ENCODE data around the gene EYS.
"Not testable (repeated sequence)": the region's sequence is repeated elsewhere in the genome, so short reads cannot be mapped to it uniquely, and the experiment has no call there.

EYS gene

DNA sequence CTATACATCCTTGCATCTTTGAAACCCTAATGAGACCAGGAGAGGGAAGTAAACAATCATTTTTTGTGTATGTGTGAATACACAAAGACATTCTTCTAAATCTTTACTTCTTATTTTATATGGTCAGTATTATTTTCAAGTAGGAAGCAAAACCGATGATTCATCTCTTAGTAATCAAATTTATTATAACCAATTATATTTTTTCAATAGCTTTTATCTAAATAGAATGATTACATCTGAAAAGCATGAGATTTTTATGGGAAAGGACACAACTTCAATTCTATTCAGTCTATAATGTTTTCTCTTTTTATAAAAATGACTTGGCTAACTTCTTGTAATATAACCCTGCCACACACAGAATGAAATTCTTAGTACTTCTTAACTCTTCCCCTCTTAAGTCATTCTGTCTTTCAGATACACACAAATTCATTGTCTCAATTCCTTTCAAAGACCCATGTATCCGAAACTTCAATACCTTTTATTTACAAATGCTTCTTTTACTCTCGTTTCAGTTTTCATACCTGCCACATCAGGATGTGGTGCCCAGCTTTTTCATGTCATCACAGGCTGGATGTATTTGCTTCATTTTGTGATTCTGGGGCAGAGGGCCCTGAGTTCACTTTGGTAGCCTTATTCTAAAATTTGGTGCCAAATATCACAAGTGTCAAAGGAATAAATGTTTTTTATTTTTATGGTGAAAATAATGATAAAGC is 1844.4 kb downstream of the EYS start:
- no peak for DNase-seq

DNA sequence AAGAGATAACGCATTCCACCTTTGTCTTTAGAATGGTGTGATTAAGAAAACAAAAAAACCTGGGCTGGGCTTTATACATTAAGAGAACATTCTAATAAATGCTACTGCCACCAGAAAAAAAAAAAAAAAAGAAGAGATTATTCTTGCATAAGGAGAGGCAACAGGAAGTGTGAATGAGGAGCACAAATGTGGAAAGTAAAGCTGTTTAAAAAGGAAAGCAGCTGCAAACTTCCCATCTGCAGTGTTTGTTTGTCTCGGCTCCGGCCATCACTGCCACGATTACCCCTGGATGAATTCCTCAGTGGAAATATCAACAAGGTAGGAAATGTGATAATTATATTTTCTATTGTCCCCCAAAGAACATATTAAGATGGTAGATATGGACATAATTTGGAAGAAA is 1847.5 kb downstream of the EYS start:
- no peak for DNase-seq

DNA sequence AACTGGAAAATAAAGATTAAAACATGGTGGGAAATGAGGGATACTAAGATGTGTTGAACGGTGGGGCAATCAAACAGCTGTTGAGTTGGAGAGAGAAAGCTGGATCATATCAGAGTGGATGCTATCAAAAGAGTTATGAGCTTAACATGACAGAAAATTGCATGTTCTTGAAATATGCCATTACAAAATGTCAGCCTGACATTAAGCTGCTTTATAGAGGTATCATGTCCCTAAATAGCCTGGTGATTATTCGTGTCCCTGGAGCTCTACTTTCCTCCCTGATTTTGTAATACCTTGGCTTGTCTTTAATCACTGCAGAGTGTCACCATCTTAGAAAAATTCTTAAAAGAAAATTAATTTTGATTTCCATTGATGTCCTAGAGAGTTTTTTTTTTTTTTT is 1848.3 kb downstream of the EYS start:
- no peak for DNase-seq

DNA sequence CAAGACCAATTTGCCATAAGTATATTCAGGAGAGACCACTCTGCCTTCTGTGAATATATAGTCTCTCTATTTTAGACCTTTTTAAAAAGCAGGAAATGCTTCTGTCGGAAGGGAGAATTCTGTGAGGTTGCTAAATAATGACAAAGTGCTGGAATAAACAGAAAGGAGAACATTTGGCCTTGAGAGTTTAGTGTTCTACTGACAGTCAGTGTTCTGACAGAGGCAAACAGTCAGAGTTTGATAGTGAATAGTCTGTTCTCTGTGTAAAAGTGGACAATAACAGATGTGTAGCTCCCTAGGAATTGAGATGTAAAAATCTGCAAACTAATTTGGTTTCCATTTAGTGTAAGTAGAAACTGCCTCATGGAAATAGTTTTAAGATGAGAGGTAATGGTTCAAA is 1850.8 kb downstream of the EYS start:
- no peak for DNase-seq

DNA sequence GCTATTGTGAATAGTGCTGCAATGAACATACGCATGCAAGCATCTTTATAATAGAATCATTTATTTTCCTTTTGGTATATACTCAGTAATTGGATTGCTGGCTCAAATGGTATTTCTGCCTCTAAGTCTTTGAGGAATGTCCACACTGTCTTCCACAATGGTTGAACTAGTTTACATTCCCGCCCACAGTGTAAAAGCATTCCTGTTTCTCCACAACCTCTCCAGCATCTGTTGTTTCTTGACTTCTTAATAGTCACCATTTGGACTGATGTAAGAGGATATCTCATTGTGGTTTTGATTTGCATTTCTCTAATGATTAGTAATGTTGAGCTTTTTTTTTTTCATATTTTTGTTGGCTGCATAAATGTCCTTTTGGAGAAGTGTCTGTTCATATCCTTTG is 1862.7 kb downstream of the EYS start:
- no peak for DNase-seq

DNA sequence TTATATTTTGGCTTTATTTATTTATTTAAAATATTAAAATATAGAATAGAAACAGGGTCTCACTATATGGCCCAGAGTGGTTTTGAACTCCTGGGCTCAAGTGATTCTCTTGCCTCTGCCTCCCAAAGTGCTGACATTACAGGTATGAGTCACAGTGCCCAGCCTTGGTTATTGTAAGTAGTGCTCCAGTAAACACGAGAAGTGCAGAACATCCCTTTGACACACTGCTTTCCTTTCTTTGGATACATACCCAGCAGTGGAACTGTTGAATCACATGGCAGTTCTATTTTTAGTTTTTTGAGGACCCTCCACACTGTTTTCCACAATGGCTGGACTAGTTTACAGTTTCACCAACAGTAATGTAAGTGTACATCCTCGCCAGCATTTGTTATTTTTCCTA is 1867.5 kb downstream of the EYS start:
- DNase-seq: no peak

DNA sequence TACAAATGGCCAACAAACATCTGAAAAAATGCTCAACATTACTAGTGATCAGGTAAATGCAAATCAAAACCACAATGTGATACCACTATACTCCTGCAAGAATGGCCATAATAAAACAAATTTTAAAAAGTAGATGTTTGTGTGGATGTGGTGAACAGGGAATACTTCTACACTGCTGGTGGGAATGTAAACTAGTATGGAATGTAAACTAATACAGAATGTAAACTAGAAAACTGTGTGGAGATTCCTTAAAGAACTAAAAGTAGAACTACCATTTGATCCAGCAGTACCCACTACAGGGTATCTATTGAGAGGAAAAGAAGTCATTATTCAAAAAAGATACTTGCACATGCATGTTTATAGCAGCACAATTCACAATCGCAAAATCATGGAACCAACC is 1878.3 kb downstream of the EYS start:
- DNase-seq: not testable (repeated sequence)

DNA sequence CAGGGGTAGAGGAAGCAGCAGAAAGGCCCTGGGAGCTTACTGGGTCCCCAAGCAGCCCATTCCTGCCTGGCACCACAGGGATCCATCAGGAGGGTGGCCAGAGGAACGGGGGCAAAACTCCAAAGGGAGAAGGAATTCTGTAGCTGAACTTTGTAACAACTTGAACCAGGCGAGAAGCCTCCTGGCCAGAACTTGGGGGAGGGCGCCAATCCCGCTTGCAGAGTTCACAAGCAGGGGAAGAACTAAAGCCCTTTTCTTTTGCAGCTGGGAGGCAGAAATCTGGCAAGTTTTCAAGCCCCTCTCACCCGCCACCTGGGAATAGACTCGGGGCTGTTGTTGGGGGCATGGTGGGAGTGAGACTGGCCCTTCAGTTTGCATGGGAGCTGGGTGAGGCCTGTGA is 1882.3 kb downstream of the EYS start:
- DNase-seq: no peak

DNA sequence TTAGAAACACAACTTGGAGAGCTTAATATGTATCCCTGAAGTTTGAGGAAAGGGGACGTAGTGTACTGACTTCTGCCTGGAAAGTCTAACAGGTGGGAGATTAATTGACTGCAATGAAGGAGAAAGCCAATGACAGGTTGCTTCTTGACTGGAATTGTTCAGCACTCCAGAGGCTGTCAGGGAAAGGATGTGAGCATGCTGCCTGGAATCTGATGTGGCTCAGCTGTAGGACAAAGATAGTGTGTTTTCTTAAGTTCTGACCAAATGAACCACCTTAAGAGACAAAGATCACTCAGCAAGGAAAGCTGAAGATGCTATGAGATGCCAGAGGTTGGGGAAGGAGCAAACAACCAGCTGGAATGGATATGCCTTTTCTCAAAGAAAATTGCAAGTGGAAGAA is 1885.6 kb downstream of the EYS start:
- no peak for DNase-seq

DNA sequence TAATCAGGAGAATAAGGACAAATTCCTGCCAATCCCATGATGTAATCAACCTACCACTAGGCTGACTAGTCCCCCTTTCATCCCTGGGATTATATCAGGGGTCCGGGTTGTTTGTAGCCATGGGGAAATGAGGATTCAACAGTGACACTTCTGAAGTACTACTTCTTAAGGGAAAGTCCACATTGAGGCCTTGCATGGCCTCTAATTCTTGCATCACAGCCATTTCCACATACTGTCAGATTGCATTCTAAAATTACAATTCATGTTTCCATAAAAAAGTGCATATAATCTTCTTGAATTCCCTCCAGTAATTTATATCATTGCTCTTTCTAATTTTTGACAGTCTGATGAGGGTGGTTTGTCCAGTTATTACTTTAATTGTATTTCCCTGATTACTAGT is 1887.2 kb downstream of the EYS start:
- DNase-seq: no peak

DNA sequence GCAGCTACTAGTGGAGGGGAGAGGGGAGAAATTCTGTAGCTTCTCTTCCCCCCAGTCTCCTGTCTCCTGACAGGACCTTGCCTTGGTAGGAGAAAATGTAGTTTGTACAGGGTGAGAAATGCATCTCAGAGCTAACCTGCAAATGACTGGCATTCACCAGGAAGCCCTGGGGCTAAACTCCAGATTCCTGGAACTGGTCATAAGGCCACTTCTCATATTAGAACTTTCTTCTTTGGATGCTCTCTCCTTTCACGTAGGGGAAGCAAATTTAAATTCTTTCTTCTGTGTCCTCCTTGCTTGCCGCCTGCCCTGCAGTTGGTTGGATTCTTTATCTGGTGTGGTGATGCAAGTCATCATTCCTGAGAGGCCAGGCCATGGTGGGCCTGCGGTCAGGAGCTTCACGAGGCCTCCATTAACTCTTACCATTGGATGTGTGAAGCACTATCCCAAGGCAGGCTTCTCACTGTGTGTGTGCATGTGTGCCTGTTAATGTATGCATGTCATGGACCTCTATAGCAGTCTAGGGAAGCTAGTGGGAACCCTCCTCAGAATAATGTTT is 1889.5 kb downstream of the EYS start:
- DNase-seq: no peak

DNA sequence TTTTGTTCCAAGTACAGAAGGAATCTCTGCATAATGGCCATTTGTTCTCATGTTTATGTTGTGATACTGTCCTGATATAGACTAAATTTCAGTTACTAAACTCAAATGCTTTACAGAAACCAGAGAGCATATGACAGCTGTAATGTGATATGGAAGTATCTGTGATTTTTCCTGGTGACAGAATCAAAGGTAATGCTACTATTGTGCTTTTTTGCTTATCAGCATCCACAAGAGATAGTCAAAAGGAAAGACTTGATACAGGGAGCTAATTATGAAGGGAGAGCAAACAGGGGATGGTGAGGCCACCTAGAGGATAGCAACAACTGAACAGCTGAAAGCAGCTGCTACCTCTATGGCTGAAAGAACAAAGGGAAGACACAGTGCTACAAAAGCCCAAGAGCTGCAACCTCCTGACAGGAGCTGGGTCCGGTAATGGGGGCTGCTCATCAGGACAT is 1890.0 kb downstream of the EYS start:
- DNase-seq: no peak

DNA sequence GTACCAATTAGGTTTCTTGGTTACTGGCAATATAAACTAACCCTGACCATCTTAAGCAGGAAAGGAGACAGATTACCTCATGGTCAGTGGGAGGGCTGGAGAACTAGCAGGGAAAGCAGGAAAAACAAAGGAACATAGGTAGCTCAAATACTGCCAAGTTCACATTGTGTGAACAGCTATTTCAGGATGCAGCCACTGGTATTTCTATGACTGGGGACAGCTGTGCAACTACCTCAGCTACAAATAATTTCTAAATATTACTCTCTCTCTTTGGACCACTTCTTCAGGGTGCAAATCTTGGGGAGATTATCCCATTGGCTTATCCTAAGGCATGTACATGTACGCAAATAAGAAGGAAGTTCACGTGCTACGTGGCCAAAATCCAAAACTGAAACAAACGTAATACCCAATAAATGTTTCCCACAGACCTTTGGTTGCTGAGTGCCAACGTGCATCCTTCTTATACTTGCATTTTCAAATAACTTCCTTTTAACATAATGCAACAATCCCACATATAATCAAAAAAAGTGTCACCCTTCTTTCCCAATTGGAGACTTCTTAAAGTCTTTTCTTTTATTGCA is 1890.5 kb downstream of the EYS start:
- no peak for DNase-seq

DNA sequence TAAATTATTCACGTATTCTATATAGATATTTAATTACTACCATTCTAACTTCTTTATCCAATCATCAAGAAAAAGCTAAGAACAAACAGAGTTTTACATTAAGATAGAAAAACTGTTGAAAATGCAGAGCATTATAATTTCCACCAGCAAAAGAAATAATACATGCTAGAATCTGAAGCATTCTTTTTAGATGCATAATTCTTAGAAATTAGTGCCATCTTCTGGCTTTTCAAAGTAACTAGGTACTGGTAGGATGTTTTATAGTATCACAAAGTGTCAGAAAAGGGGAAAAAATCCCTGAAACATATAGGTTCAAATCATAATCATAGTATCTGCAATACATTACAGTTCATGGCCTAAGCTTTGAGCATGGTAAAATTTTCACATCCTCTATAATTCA is 1892.6 kb downstream of the EYS start:
- no peak for DNase-seq

DNA sequence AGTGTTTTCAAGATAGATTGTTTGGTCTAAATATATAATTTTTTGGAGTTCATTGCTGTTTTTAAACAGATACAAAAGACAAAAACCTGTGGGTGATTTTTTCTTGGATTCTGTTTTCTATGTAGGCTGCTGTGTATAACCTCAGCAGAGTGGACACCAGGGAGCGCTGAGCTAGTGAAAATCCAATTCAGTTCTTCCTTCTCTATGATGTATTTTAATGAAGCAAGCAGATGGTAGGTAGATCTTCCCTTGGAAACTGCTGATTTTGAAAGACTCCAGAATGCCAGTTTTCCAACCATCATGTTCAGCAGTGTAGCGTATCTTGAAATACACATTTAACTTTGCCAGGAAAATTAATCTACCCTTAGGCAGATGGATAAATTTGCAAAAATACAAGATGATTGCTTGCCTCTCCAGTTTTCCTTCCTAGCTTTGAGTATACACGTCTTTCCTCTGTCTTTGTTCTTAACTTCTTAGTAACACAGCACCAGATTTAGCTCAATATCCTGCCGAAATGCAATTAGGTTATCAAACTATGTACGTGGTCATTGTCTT is 1893.4 kb downstream of the EYS start:
- no peak for DNase-seq

DNA sequence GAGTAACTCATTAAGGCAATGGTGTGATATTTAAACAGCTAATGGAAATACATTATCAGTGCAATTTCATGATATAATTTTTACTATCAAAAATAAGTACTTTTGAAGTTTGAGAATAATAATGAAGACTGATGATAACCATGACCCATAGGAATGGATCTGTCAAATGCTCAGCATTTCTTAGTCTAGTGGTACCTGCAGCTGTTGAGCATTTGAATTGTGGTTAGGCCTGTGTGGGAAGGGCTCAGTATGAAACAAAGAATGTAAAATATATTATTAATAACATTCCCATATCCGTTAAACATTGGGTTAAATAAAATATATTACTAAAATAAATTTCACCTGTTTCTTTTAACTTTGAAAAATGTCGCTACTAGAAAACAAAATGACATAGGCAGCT is 1898.5 kb downstream of the EYS start:
- no peak for DNase-seq

DNA sequence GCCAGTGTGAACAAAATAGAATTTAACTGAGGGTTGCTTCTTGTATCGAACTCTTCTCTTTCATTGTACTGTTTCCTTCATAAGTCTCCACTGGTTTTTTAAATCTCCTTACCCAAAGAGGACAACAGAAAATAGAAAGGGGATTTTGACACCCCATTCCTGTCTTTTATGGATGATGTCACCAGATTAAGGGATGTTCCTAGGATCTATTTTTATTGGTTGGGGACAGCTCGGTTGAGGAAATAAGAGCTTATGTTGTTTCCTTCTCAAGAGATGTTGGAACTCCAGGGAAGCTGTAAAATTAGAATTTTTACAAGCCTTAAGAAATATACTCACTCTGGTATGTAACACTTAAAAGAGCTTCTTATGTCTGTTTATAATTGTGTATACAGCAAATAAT is 1900.0 kb downstream of the EYS start:
- DNase-seq: no peak

DNA sequence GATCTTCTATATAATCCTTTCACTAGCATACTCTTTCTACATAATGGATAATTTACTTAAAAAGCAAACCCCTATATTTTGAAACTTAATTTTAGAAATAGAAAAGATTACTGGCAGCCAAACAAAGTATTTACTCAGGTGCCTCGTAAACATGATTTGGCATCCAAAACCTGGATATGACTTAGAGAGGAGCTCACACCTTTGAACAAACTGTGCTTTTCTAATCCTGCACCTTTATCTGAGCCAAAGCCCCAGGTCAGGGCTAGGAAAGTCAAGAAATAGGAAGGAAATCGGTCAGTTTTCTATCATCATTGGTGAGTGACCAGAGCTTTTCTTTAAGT is 1900.5 kb downstream of the EYS start:
- DNase-seq: no peak

DNA sequence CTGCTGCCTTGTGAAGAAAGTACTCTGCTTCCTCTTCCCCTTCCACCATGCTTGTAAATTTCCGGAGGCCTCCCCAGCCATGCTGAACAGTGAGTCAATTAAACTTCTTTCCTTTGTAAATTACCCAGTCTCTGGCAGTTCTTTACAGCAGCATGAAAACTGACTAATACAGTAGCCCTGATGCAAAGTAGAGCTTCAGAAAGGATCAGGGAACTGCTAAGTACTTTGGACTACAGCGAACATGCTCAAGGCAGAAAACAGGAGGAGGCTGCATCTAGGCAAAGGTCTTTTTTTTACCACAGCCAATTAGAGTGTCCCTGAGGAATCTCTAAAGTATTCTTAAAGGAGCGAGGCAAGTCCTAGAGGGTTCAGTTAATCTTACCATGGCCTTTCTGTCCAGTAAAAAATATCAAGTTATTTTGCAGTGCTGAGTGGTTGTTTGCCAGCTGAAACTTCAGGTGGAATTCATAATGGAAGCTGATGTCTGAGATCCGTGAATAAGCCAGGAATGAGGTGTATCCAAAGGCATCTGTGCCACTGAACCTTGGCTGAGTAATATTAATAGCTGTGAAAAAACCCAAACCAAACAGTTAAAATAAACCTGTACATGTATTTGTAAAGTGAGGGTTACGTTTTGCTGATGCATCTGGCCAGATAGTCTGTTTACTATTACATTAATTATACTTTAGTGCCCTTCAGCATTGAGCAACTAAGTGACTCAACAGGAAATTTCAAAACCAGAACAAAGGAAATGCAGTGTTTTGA is 1901.0 kb downstream of the EYS start:
- DNase-seq: no peak

DNA sequence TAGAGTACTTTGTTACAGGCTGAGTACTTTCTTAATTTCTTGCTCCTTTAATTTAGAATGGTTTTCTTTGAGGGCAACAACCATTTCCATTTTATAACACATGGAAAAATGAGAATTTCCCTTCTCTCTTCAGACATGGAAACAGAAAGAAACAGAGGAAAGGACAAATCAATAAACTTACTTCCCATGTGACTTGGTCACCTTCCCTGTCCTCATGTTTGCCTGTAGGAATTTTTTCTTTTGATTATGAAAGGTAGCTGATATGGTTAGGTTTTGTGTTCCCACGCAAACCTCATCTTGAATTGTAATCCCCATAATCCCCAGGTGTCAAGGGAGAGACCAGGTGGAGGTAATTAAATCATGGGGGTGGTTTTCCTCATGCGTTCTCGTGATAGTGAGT is 1901.7 kb downstream of the EYS start:
- no peak for DNase-seq

DNA sequence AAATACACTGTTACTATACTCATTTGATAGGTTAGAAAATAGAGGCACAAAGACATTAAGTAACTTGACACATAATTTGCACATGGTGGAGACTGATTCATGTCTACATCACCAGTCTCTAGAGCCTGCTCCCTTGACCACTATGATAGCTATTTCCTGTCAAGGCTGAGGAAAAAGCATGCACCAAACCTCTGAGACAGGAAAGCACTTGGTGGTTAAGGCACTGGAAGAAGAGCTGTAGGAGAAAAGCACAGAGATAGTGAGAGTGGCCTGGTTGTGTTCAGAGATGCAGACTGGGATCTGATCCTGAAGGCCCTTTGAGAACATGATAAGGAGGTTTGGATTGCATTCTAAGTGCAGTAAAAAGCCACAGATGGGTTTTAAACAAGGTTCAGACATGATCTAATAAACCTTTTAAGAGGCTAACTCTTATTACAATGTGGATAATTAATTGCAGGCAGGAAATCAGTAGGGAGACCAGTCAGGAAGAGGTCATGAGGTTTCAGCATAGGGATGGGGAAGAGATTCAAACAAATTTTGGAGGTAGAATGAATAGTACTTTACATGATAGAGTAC is 1902.6 kb downstream of the EYS start:
- no peak for DNase-seq

DNA sequence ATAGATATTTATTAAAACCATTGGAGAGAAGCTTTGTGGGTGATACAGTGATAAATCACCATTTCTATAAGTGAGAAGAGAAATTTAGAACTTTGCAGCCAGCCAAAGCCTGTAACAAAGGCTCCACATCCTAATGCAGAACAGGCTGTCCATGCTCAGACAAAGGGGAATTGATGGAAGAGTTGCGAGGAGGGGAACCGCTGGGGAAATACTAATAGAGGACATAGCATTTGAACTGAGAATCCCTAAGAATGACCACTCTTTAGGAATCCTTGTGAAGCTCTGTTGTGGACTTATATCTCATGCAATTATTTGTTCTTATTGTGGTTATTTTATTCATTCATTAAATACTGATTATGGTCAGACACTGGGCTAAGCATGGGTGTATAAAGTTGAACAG is 1903.7 kb downstream of the EYS start:
- DNase-seq: no peak

DNA sequence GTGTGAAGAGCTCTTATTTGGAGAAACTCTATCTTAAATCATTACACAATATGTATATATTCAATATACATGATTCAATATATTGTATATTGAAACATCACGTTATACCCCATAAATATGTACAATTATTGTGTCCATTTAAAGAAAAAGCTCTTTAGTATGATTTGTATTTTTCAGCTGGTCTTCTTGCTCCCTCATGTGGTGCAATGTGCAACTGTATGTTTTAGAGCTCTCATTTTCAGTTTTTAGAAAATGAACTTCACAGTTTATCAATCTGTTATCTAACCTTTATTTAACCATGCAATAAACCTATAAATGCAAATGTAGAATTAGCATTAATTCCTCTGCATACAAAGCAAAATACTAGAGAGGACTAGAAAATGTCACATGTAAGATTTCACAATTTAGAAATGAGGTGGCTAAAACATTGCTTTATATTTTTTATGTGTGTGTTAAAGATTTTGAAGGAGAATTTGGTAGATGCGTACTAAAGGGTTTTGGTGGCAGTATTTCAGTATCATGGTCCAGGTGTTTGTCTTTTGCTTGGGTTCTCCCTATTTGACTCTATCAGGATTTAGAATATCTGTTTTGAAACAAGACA is 1904.3 kb downstream of the EYS start:
- DNase-seq: no peak

Data from NCI-H510A (cell line).